WTC11 (cell line): ENCODE results near the gene CSNK1A1. TPM values are rescaled to one million over a fixed set of nuclear protein-coding genes. Genes with fewer than 3 reads are reported as not detected.

Experiments
- ATAC-seq: fragments of 200-7000 bp; cut with Tn5 transposase; 2 replicates; pipeline ENCODE4 v1.10.0; 2021; ENCODE audit warnings: mild to moderate bottlenecking, moderate library complexity
- CTCF ChIA-PET: fragments of 300-600 bp; sonication (Branson Sonifier 250); formaldehyde crosslinking; loops from one replicate; lab custom pipeline; 2021; ENCODE audit warnings: antibody characterized with exemption; lab: Charles Lee
- POLR2A ChIA-PET: fragments of 350-600 bp; sonication (Branson Sonifier 250); formaldehyde crosslinking; loops from one replicate; lab custom pipeline; 2021; ENCODE audit warnings: antibody characterized with exemption; lab: Charles Lee
- DNase-seq: peaks from one replicate; pipeline ENCODE4 v3.0.0; 2021; ENCODE audit warnings: low spot score
- H3K27ac Mint-ChIP-seq: 2 replicates; pipeline ENCODE4 v1.8.0; 2021; ENCODE audit warnings: mixed read lengths
- H3K27me3 Mint-ChIP-seq: 2 replicates; pipeline ENCODE4 v1.8.0; 2021; ENCODE audit warnings: low read depth, mild to moderate bottlenecking, moderate library complexity, mixed read lengths
- H3K36me3 Mint-ChIP-seq: 2 replicates; pipeline ENCODE4 v1.8.0; 2021; ENCODE audit warnings: mixed read lengths
- H3K4me1 Mint-ChIP-seq: 2 replicates; pipeline ENCODE4 v1.8.0; 2022; ENCODE audit warnings: mixed read lengths
- H3K4me3 Mint-ChIP-seq: 2 replicates; pipeline ENCODE4 v1.8.0; 2021; ENCODE audit warnings: mild to moderate bottlenecking, moderate library complexity, mixed read lengths
- H3K9me3 Mint-ChIP-seq: 2 replicates; pipeline ENCODE4 v1.8.0; 2021; ENCODE audit warnings: mixed read lengths
- E2F5 ChIP-seq: sonication (generic); formaldehyde crosslinking; IDR thresholded peaks from 2 replicates; pipeline ENCODE4 v1.8.1; 2022; ENCODE audit warnings: mild to moderate bottlenecking, moderate library complexity, missing genetic modification reagents
- ETV6 ChIP-seq: sonication (generic); formaldehyde crosslinking; IDR thresholded peaks from 2 replicates; pipeline ENCODE4 v1.8.1; 2022; ENCODE audit warnings: mild to moderate bottlenecking, missing genetic modification reagents
- HMGXB4 ChIP-seq: sonication (generic); formaldehyde crosslinking; IDR thresholded peaks from 2 replicates; pipeline ENCODE4 v1.8.1; 2023; ENCODE audit warnings: mild to moderate bottlenecking, moderate library complexity, missing genetic modification reagents
- NFATC4 ChIP-seq: fragments of 250-450 bp; sonication (Bioruptor Pico); IDR thresholded peaks from 2 replicates; pipeline ENCODE4 v1.9.0; 2021; ENCODE audit warnings: mild to moderate bottlenecking
- NR3C1 ChIP-seq: sonication (generic); formaldehyde crosslinking; conservative IDR thresholded peaks from 2 replicates; pipeline ENCODE4 v1.8.1; 2023; ENCODE audit warnings: low read depth, mild to moderate bottlenecking, missing genetic modification reagents
- SMAD3 ChIP-seq: sonication (generic); formaldehyde crosslinking; IDR thresholded peaks from 2 replicates; pipeline ENCODE4 v1.8.0; 2022; ENCODE audit warnings: missing genetic modification reagents, mild to moderate bottlenecking, borderline replicate concordance
- TCF7 ChIP-seq: sonication (generic); formaldehyde crosslinking; IDR thresholded peaks from 2 replicates; pipeline ENCODE4 v1.8.0; 2022; ENCODE audit warnings: mild to moderate bottlenecking, low read depth, missing genetic modification reagents, moderate library complexity
- ZMAT4 ChIP-seq: fragments of 250-450 bp; sonication (Bioruptor Pico); IDR thresholded peaks from 2 replicates; pipeline ENCODE4 v1.9.0; 2021; ENCODE audit warnings: mild to moderate bottlenecking
- ZNF425 ChIP-seq: fragments of 250-450 bp; sonication (Bioruptor Pico); conservative IDR thresholded peaks from 2 replicates; pipeline ENCODE4 v1.9.0; 2021; ENCODE audit warnings: mild to moderate bottlenecking
- ZNF512 ChIP-seq: sonication (generic); formaldehyde crosslinking; IDR thresholded peaks from 2 replicates; pipeline ENCODE4 v1.8.1; 2022; ENCODE audit warnings: missing genetic modification reagents, borderline replicate concordance
- total RNA-seq: library from RNA; stranded (reverse); gene quantifications from 3 replicates; pipeline ENCODE4 v1.2.3, GENCODE V29; 2021
- TF ChIP-seq, protein P1 (sequence below): sonication (generic); formaldehyde crosslinking; IDR thresholded peaks from 2 replicates; pipeline ENCODE4 v1.8.0; 2022; ENCODE audit warnings: missing genetic modification reagents
- TF ChIP-seq, protein P2 (sequence below): sonication (generic); formaldehyde crosslinking; IDR thresholded peaks from 2 replicates; pipeline ENCODE4 v1.8.0; 2023; ENCODE audit warnings: missing genetic modification reagents, mild to moderate bottlenecking, borderline replicate concordance
- TF ChIP-seq, protein P3 (sequence below): fragments of 250-450 bp; sonication (Bioruptor Pico); IDR thresholded peaks from 2 replicates; pipeline ENCODE4 v1.8.0; 2021; ENCODE audit warnings: mild to moderate bottlenecking
- TF ChIP-seq, protein P4 (sequence below): sonication (generic); formaldehyde crosslinking; IDR thresholded peaks from 2 replicates; pipeline ENCODE4 v1.8.0; 2023; ENCODE audit warnings: missing genetic modification reagents

CSNK1A1 gene
- total RNA-seq, 1 experiment from 2014 or later = 276 TPM

DNA sequence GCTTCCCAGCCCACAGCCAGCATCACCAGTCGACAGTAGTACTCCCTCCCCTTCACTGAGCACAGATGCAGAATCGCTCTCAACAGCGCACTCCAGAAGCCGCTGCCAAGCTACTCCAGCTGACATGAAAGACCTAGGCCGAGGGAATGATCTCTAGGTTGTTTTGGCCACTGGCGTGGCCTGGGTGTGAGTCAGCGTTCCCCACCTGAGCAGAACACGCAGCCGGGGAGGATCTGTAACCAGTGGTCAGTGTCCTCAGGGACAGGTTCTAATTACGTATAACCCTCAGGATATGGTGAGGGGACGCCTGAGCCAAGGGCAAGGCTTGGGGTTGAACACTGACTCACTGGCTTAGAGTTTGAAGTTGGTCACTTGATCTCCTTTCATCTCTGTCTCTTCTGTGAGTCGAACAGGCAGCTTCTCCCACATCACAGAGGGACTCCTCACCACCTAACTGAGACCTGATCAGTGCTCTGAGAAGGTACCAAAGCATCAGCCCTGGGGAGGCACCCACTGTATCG lies 95.3 kb downstream of the CSNK1A1 start:
- Mint-ChIP-seq H3K36me3 (no peaks in the 10 kb centered on the region), H3K4me1 (peaks cover 16% of the 10 kb centered on the region), H3K27ac (no peak overlapping the region), H3K27me3 (no peaks in the 10 kb centered on the region), H3K9me3 (no peaks in the 10 kb centered on the region), H3K4me3 (no peak overlapping the region)
- ATAC-seq (no peak), DNase-seq (no peak)
- no peak for TF ChIP-seq SMAD3 (CRISPR knock-in tag)
- CTCF ChIA-PET = interaction anchor here (3.8 kb wide), 1 partner anchor 14 kb away, joined by 23 read pairs; no protein-coding TSS in a partner anchor
- POLR2A ChIA-PET = no interaction called here

DNA sequence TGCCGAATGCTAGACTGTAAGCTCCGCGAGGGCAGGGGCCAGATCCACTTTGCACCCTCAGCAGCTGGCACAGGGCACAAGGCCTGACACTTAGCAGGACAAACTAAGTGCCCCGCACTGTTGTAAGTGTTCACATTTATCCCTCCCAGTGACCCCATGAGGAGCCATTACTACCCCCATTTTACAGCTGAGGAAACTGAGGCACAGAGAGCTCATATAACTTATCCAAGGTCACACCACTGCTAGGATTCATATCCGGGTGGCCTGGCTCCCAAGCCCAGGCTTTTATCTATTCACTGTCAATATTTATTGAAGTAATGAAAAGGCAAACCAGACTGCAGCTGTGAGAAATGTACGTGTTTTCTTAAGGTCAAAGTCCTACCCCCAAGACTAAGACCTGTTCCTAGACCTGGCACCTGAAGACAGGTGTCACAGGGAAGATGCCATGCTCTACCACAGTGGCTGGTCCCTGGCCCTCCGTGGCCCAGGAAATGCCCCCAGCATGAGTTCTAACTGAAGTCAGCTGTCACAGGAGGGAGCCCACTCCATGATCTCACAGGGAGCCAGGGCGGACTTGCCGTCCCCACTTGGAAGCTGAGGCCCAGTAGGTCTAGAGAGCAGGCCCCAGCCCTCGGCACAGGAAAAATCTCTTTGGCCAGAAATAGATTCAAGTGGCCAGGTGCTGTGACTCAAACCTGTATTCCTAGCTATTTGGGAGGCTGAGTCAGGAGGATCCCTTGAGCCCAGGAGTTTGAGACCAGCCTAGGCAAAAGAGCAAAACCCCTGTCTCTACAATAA lies 97.4 kb downstream of the CSNK1A1 start:
- CTCF ChIA-PET = interaction anchor here (0.7 to 3.8 kb wide), 7 partner anchors 12 to 165 kb away, joined by 3 to 23 read pairs (median 3); no protein-coding TSS in a partner anchor
- H3K36me3 Mint-ChIP-seq = no peaks in the 10 kb centered on the region
- POLR2A ChIA-PET = no interaction called here
- peaks cover 22% of the 10 kb centered on the region for H3K4me1 Mint-ChIP-seq
- no peak for ATAC-seq
- H3K27ac Mint-ChIP-seq = no peak overlapping the region
- no peak for DNase-seq
- H3K9me3 Mint-ChIP-seq = no peaks in the 10 kb centered on the region
- H3K27me3 Mint-ChIP-seq = no peaks in the 10 kb centered on the region
- no peak overlapping the region for H3K4me3 Mint-ChIP-seq
- no peak for TF ChIP-seq NFATC4 (CRISPR knock-in tag)
- no peak for TF ChIP-seq TCF7 (CRISPR knock-in tag)
- TF ChIP-seq, protein P1, sequence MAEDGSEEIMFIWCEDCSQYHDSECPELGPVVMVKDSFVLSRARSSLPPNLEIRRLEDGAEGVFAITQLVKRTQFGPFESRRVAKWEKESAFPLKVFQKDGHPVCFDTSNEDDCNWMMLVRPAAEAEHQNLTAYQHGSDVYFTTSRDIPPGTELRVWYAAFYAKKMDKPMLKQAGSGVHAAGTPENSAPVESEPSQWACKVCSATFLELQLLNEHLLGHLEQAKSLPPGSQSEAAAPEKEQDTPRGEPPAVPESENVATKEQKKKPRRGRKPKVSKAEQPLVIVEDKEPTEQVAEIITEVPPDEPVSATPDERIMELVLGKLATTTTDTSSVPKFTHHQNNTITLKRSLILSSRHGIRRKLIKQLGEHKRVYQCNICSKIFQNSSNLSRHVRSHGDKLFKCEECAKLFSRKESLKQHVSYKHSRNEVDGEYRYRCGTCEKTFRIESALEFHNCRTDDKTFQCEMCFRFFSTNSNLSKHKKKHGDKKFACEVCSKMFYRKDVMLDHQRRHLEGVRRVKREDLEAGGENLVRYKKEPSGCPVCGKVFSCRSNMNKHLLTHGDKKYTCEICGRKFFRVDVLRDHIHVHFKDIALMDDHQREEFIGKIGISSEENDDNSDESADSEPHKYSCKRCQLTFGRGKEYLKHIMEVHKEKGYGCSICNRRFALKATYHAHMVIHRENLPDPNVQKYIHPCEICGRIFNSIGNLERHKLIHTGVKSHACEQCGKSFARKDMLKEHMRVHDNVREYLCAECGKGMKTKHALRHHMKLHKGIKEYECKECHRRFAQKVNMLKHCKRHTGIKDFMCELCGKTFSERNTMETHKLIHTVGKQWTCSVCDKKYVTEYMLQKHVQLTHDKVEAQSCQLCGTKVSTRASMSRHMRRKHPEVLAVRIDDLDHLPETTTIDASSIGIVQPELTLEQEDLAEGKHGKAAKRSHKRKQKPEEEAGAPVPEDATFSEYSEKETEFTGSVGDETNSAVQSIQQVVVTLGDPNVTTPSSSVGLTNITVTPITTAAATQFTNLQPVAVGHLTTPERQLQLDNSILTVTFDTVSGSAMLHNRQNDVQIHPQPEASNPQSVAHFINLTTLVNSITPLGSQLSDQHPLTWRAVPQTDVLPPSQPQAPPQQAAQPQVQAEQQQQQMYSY = no peak
- TF ChIP-seq, protein P2, sequence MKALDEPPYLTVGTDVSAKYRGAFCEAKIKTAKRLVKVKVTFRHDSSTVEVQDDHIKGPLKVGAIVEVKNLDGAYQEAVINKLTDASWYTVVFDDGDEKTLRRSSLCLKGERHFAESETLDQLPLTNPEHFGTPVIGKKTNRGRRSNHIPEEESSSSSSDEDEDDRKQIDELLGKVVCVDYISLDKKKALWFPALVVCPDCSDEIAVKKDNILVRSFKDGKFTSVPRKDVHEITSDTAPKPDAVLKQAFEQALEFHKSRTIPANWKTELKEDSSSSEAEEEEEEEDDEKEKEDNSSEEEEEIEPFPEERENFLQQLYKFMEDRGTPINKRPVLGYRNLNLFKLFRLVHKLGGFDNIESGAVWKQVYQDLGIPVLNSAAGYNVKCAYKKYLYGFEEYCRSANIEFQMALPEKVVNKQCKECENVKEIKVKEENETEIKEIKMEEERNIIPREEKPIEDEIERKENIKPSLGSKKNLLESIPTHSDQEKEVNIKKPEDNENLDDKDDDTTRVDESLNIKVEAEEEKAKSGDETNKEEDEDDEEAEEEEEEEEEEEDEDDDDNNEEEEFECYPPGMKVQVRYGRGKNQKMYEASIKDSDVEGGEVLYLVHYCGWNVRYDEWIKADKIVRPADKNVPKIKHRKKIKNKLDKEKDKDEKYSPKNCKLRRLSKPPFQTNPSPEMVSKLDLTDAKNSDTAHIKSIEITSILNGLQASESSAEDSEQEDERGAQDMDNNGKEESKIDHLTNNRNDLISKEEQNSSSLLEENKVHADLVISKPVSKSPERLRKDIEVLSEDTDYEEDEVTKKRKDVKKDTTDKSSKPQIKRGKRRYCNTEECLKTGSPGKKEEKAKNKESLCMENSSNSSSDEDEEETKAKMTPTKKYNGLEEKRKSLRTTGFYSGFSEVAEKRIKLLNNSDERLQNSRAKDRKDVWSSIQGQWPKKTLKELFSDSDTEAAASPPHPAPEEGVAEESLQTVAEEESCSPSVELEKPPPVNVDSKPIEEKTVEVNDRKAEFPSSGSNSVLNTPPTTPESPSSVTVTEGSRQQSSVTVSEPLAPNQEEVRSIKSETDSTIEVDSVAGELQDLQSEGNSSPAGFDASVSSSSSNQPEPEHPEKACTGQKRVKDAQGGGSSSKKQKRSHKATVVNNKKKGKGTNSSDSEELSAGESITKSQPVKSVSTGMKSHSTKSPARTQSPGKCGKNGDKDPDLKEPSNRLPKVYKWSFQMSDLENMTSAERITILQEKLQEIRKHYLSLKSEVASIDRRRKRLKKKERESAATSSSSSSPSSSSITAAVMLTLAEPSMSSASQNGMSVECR (CRISPR knock-in tag) = no peak
- TF ChIP-seq, protein P3, sequence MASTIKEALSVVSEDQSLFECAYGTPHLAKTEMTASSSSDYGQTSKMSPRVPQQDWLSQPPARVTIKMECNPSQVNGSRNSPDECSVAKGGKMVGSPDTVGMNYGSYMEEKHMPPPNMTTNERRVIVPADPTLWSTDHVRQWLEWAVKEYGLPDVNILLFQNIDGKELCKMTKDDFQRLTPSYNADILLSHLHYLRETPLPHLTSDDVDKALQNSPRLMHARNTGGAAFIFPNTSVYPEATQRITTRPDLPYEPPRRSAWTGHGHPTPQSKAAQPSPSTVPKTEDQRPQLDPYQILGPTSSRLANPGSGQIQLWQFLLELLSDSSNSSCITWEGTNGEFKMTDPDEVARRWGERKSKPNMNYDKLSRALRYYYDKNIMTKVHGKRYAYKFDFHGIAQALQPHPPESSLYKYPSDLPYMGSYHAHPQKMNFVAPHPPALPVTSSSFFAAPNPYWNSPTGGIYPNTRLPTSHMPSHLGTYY (CRISPR knock-in tag) = no peak
- TF ChIP-seq HMGXB4 (CRISPR knock-in tag) = no peak
- TF ChIP-seq E2F5 (CRISPR knock-in tag) = no peak
- TF ChIP-seq ZMAT4 (CRISPR knock-in tag) = no peak
- no peak for TF ChIP-seq ZNF425
- TF ChIP-seq ETV6 (CRISPR knock-in tag) = no peak
- TF ChIP-seq ZNF512 = no peak
- no peak for TF ChIP-seq NR3C1 (CRISPR knock-in tag)
- TF ChIP-seq, protein P4, sequence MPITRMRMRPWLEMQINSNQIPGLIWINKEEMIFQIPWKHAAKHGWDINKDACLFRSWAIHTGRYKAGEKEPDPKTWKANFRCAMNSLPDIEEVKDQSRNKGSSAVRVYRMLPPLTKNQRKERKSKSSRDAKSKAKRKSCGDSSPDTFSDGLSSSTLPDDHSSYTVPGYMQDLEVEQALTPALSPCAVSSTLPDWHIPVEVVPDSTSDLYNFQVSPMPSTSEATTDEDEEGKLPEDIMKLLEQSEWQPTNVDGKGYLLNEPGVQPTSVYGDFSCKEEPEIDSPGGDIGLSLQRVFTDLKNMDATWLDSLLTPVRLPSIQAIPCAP (CRISPR knock-in tag) = no peak
